Activated naive CD8-positive, alpha-beta T cell treated with anti-CD3 and anti-CD28 coated beads, Interleukin-2, amount 50 U/mL, for 24 hours (primary cell): Measurements from ENCODE around the gene PLP1.

Experiments used
- ATAC-seq: fragments of 150-1000 bp; cut with Tn5 transposase; one replicate; pipeline ENCODE4 v1.10.0; 2021
- DNase-seq: peaks from one replicate; pipeline ENCODE4 v3.0.0; 2021
- H3K27ac Mint-ChIP-seq: one replicate; pipeline ENCODE4 v1.8.0; 2021; ENCODE audit warnings: mild to moderate bottlenecking, mixed read lengths
- H3K27me3 Mint-ChIP-seq: one replicate; pipeline ENCODE4 v1.8.0; 2021; ENCODE audit warnings: mixed read lengths
- H3K36me3 Mint-ChIP-seq: one replicate; pipeline ENCODE4 v1.8.0; 2021; ENCODE audit warnings: low read depth, mixed read lengths
- H3K4me1 Mint-ChIP-seq: one replicate; pipeline ENCODE4 v1.8.0; 2021; ENCODE audit warnings: mixed read lengths
- H3K4me3 Mint-ChIP-seq: one replicate; pipeline ENCODE4 v1.8.0; 2021; ENCODE audit warnings: mild to moderate bottlenecking, moderate library complexity, mixed read lengths
- H3K9me3 Mint-ChIP-seq: one replicate; pipeline ENCODE4 v1.8.0; 2021; ENCODE audit warnings: mixed read lengths

PLP1 gene

GRCh38 chrX:103830848-103831247 is 54.2 kb downstream of the PLP1 start:
- Mint-ChIP-seq H3K4me1 (peaks cover 5% of the 10 kb centered on the region), H3K9me3 (no peaks in the 10 kb centered on the region), H3K27me3 (peaks cover 8% of the 10 kb centered on the region), H3K27ac (no peak overlapping the region), H3K4me3 (peak overlapping the region; percentile 20), H3K36me3 (no peaks in the 10 kb centered on the region)
- ATAC-seq (no peak), DNase-seq (no peak)

GRCh38 chrX:103831342-103831802 is 54.7 kb downstream of the PLP1 start:
- Mint-ChIP-seq H3K27ac (no peak overlapping the region), H3K4me3 (peak overlapping the region; percentile 81), H3K9me3 (no peaks in the 10 kb centered on the region), H3K36me3 (no peaks in the 10 kb centered on the region), H3K27me3 (peaks cover 9% of the 10 kb centered on the region), H3K4me1 (peaks cover 5% of the 10 kb centered on the region)
- ATAC-seq (no peak), DNase-seq (no peak)

GRCh38 chrX:103831803-103832544 is 55.3 kb downstream of the PLP1 start, which contains the start of gene RAB9B:
TSS of gene RAB9B (minus strand) at chrX:103832257. CDS start at chrX:103825784, 6,473 bp downstream.
- H3K9me3 Mint-ChIP-seq: no peaks in the 10 kb centered on the region
- peaks cover 5% of the 10 kb centered on the region for H3K4me1 Mint-ChIP-seq
- H3K4me3 Mint-ChIP-seq: peak within 1 kb of the TSS; percentile 81
- peak within 1 kb of the TSS; percentile 64 for H3K27ac Mint-ChIP-seq
- no peaks in the 10 kb centered on the region for H3K36me3 Mint-ChIP-seq
- DNase-seq: peak; percentile 69
- H3K27me3 Mint-ChIP-seq: peaks cover 9% of the 10 kb centered on the region
- peak; percentile 93 for ATAC-seq

- Mint-ChIP-seq H3K27me3 (peaks cover 2% of the 10 kb centered on the region), H3K27ac (peak overlapping the region; percentile 36), H3K4me1 (peaks cover 13% of the 10 kb centered on the region), H3K9me3 (peaks cover 8% of the 10 kb centered on the region), H3K36me3 (peaks cover 5% of the 10 kb centered on the region), H3K4me3 (no peak overlapping the region)
- peak; percentile 4 for DNase-seq
- ATAC-seq: peak; percentile 66
Observed at GRCh38 chrX:103839404-103839803, 62.8 kb downstream of the PLP1 start.
